ENCODE results near the gene ISL2. TPM values are rescaled to one million over a fixed set of nuclear protein-coding genes. Genes with fewer than 3 reads are reported as not detected.

The ISL2 gene
- total RNA-seq, 4 donors from 2014 or later = 1.3 to 1.4 TPM; not detected in 2

GRCh38 chr15:76324066-76324465 is 12.5 kb upstream of the ISL2 start:
- TF ChIP-seq POLR2AphosphoS5 (IDR thresholded peaks at IDR 0.05) (no peak), POLR2A (IDR thresholded peaks at IDR 0.05) (no peak), EP300 (IDR thresholded peaks at IDR 0.05; ENCODE audit: low read depth) (no peak)
- TF ChIP-seq, protein P1, sequence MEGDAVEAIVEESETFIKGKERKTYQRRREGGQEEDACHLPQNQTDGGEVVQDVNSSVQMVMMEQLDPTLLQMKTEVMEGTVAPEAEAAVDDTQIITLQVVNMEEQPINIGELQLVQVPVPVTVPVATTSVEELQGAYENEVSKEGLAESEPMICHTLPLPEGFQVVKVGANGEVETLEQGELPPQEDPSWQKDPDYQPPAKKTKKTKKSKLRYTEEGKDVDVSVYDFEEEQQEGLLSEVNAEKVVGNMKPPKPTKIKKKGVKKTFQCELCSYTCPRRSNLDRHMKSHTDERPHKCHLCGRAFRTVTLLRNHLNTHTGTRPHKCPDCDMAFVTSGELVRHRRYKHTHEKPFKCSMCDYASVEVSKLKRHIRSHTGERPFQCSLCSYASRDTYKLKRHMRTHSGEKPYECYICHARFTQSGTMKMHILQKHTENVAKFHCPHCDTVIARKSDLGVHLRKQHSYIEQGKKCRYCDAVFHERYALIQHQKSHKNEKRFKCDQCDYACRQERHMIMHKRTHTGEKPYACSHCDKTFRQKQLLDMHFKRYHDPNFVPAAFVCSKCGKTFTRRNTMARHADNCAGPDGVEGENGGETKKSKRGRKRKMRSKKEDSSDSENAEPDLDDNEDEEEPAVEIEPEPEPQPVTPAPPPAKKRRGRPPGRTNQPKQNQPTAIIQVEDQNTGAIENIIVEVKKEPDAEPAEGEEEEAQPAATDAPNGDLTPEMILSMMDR (IDR thresholded peaks at IDR 0.05) = no peak
- WGBS, 2 donors (ENCODE audit: low coverage in 1 of 2) = 52 to 65% methylated on average over 2 to 3 of the region's 3 CpGs
- H3K4me3 ChIP-seq = no peak overlapping the region
- H3K27ac ChIP-seq = no peak overlapping the region
- no peak for DNase-seq
- peaks cover 38% of the 10 kb centered on the region for H3K27me3 ChIP-seq
- in situ Hi-C loops (cut with MboI; ENCODE audit: low pct_ligation_motif_present in 1 of 4, low pct_unique_long_range_greater_than_20kb in 1 of 4, low sequenced_read_pairs in 3 of 4) (no loop called here), intact Hi-C loops (cut with DNase I; ENCODE audit: low total_unique reads) (no loop called here)
- H3K4me1 ChIP-seq = no peaks in the 10 kb centered on the region
- no peaks in the 10 kb centered on the region for H3K9me3 ChIP-seq
- no peaks in the 10 kb centered on the region for H3K36me3 ChIP-seq

DNA sequence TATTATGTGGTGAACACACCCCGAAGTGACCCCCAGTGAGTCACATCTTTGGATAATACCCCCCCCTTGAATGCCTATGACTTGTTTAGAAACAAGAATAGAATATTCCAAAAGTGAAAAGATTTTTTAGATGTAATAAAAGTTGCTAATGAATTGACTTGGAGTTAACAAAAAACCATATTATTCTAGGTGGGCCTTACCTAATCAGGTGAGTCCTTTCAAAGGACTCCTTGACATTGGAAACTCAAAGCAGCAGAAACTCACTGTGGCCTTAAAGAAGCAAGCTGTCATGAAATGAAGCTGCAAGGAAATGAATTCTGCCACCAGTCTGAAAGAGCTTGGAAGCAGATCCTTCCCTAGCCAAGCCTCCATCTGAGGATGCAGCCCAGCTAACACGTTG is 10.9 kb upstream of the ISL2 start:
- H3K4me3 ChIP-seq = no peak overlapping the region
- TF ChIP-seq POLR2A (IDR thresholded peaks at IDR 0.05) = no peak
- TF ChIP-seq EP300 (IDR thresholded peaks at IDR 0.05; ENCODE audit: low read depth) = no peak
- TF ChIP-seq, protein P1 (IDR thresholded peaks at IDR 0.05) = no peak
- no peak for TF ChIP-seq POLR2AphosphoS5 (IDR thresholded peaks at IDR 0.05)
- H3K27ac ChIP-seq = no peak overlapping the region
- in situ Hi-C loops (cut with MboI; ENCODE audit: low pct_ligation_motif_present in 1 of 4, low pct_unique_long_range_greater_than_20kb in 1 of 4, low sequenced_read_pairs in 3 of 4) (loop anchor here in 1 of 4 donors (25.0 kb wide), 1 partner anchor 138 kb away; no protein-coding TSS in a partner anchor), intact Hi-C loops (cut with DNase I; ENCODE audit: low total_unique reads) (loop anchor here (5.0 kb wide), 1 partner anchor 182 kb away; no protein-coding TSS in a partner anchor)
- no peak for DNase-seq
- H3K27me3 ChIP-seq = peaks cover 45% of the 10 kb centered on the region
- whole genome bisulfite sequencing, 2 donors (ENCODE audit: low coverage in 1 of 2) = 64 to 80% methylated on average over 1 to 2 of the region's 2 CpGs
- H3K4me1 ChIP-seq = no peaks in the 10 kb centered on the region
- H3K9me3 ChIP-seq = no peaks in the 10 kb centered on the region
- no peaks in the 10 kb centered on the region for H3K36me3 ChIP-seq

GRCh38 chr15:76327191-76328105 is 9.1 kb upstream of the ISL2 start:
- in situ Hi-C loops (cut with MboI; ENCODE audit: low pct_ligation_motif_present in 1 of 4, low pct_unique_long_range_greater_than_20kb in 1 of 4, low sequenced_read_pairs in 3 of 4) = loop anchor here in 1 of 4 donors (25.0 kb wide), 1 partner anchor 140 kb away; no protein-coding TSS in a partner anchor
- 71 to 79% methylated on average over 3 to 8 of the region's 8 CpGs for WGBS, 2 donors (ENCODE audit: low coverage in 1 of 2)

More at GRCh38 chr15:76327191-76328105, 9.1 kb upstream of the ISL2 start:
- intact Hi-C loops (cut with DNase I; ENCODE audit: low total_unique reads) = loop anchor here (5.0 kb wide), 1 partner anchor 180 kb away; no protein-coding TSS in a partner anchor
- H3K4me3 ChIP-seq = no peak overlapping the region
- no peaks in the 10 kb centered on the region for H3K9me3 ChIP-seq
- peaks cover 32% of the 10 kb centered on the region for H3K27me3 ChIP-seq
- no peak overlapping the region for H3K27ac ChIP-seq
- H3K4me1 ChIP-seq = no peaks in the 10 kb centered on the region
- DNase-seq = no peak
- TF ChIP-seq EP300 (IDR thresholded peaks at IDR 0.05; ENCODE audit: low read depth) = no peak
- TF ChIP-seq, protein P1 (IDR thresholded peaks at IDR 0.05) = no peak
- no peak for TF ChIP-seq POLR2A (IDR thresholded peaks at IDR 0.05)
- TF ChIP-seq POLR2AphosphoS5 (IDR thresholded peaks at IDR 0.05) = no peak
- H3K36me3 ChIP-seq = no peaks in the 10 kb centered on the region
